Activated gamma-delta T cell (primary cell): Measurements from ENCODE around the gene CEP164.

Experiments
- DNase-seq: peaks from one replicate; lab custom pipeline; 2025; lab: John Stamatoyannopoulos, UW

Gene CEP164

GRCh38 chr11:117461396-117462182, 133.9 kb downstream of the CEP164 start:
- DNase-seq: no peak

GRCh38 chr11:117462183-117462863, 134.7 kb downstream of the CEP164 start:
- no peak for DNase-seq

GRCh38 chr11:117462864-117463247, 135.2 kb downstream of the CEP164 start:
- no peak for DNase-seq
